Rectal smooth muscle tissue (tissue), 1 donor: Measurements from ENCODE around the gene LOXHD1.

Experiments
- H3K27ac ChIP-seq: one replicate; pipeline ENCODE4 v1.7.0; 2013; ENCODE audit warnings: low read depth, low read length, inconsistent platforms
- H3K27me3 ChIP-seq: one replicate; pipeline ENCODE4 v1.7.0; 2013; ENCODE audit warnings: low read length; ENCODE audit not compliant: control insufficient read depth, insufficient read depth
- H3K36me3 ChIP-seq: one replicate; pipeline ENCODE4 v1.7.0; 2013; ENCODE audit warnings: low read length; ENCODE audit not compliant: control insufficient read depth, insufficient read depth
- H3K4me1 ChIP-seq: one replicate; pipeline ENCODE4 v1.7.0; 2013; ENCODE audit warnings: low read length; ENCODE audit not compliant: control insufficient read depth, insufficient read depth
- H3K4me3 ChIP-seq: one replicate; pipeline ENCODE4 v1.7.0; 2013; ENCODE audit warnings: low read length
- H3K9ac ChIP-seq: one replicate; pipeline ENCODE4 v1.7.0; 2013; ENCODE audit warnings: low read length

Gene LOXHD1

DNA sequence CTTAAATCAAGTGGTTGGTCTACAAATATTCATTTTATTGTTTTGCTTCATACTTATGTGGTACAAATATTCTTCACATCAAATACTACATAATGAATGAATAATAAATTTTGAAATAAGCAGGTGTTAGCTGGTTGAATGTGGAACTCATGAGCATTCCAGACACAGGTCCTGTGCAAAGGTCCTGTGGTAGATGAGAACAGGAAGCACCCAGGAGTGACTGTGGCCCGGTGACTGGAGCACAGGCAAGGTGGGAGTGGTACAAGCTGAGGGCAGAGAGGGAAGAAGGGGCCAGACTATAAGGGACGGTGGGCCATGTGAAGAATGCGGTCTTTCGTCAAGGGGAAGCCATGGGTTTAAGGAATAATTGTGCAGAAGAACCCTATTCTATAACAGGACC is 26.2 kb upstream of the LOXHD1 start:
- Histone ChIP-seq H3K4me1 (no peaks in the 10 kb centered on the region), H3K36me3 (no peaks in the 10 kb centered on the region), H3K4me3 (no peak overlapping the region)

GRCh38 chr18:46680784-46681695 is 24.0 kb upstream of the LOXHD1 start:
- H3K4me1 ChIP-seq = no peaks in the 10 kb centered on the region
- H3K27me3 ChIP-seq = no peaks in the 10 kb centered on the region
- no peak overlapping the region for H3K9ac ChIP-seq
- no peak overlapping the region for H3K27ac ChIP-seq
- H3K4me3 ChIP-seq = no peak overlapping the region
- no peaks in the 10 kb centered on the region for H3K36me3 ChIP-seq

More for the DNA sequence above, 26.2 kb upstream of the LOXHD1 start:
- Histone ChIP-seq H3K27ac (no peak overlapping the region), H3K9ac (no peak overlapping the region), H3K27me3 (no peaks in the 10 kb centered on the region)

DNA sequence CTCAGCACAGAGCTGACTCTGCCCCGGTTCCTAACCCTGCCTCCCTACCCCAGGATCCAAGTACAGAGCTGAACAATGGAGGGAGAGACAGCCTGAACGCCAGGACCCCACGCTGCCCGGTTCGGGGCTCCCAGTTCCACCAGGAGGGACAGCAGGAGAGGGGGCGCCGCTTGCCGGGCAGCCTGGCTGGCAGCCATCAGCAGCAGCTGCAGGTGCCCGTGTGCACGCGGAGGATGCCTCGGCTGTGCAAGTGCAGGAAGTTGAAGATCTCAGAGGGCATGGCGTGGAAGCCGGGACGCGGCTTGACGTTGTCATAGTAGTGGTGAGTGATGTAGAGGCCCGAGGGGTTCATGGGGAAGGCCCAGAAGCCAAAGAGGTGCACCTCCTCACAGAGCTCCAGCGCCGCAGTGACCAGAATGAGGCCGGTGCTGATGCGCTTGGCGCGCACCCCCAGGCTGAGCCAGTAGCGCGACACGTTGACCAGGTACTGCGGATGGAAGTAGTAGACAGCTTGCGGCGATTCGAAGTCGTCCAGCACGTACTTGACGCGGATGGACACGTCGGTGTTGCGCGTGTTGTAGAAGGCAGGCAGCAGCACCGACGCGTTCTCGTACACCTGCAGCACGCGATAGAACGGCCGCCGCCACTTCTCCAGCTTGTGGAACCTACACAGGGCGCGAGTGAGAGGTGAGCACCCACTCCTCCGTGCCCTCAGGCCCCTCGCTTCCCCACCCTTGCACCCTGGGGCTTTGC is 23.0 kb upstream of the LOXHD1 start:
- no peak overlapping the region for H3K4me3 ChIP-seq
- no peaks in the 10 kb centered on the region for H3K4me1 ChIP-seq
- no peak overlapping the region for H3K27ac ChIP-seq
- H3K9ac ChIP-seq = no peak overlapping the region
- H3K36me3 ChIP-seq = no peaks in the 10 kb centered on the region
- no peaks in the 10 kb centered on the region for H3K27me3 ChIP-seq

DNA sequence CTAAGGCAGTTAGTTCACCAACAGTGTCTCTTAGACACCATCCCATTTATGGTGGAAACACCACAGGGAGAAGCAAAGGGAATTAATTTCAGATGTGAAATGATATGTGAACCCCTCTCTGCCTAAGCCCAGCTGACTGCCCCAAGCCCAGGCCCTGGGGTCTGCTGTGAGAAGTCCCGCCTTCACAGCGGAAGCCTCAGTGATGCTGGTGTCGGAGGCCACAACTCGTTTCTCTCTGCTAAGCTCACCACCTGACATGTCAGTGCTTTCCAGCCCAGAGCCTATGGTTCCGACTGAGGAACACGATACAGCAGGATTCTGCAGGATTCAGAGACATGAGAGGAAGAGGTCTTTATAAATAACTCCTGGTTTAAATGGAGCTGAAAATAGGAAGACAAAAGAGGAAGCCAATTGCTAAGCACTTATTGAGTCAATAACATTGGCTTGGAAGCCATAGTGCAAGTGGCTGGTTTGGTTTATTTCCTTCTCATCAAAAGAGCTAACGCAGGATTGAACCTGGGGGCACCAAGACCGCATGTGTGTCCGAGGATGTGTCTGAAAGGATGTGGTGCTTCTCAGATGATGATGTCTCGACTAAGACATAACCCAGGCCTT is 21.9 kb upstream of the LOXHD1 start:
- H3K9ac ChIP-seq = no peak overlapping the region
- no peaks in the 10 kb centered on the region for H3K4me1 ChIP-seq
- no peak overlapping the region for H3K27ac ChIP-seq
- H3K4me3 ChIP-seq = no peak overlapping the region
- no peaks in the 10 kb centered on the region for H3K27me3 ChIP-seq
- H3K36me3 ChIP-seq = no peaks in the 10 kb centered on the region

GRCh38 chr18:46678041-46678440 is 21.0 kb upstream of the LOXHD1 start:
- Histone ChIP-seq H3K4me3 (no peak overlapping the region), H3K27me3 (no peaks in the 10 kb centered on the region), H3K4me1 (no peaks in the 10 kb centered on the region), H3K27ac (no peak overlapping the region), H3K9ac (no peak overlapping the region), H3K36me3 (no peaks in the 10 kb centered on the region)

DNA sequence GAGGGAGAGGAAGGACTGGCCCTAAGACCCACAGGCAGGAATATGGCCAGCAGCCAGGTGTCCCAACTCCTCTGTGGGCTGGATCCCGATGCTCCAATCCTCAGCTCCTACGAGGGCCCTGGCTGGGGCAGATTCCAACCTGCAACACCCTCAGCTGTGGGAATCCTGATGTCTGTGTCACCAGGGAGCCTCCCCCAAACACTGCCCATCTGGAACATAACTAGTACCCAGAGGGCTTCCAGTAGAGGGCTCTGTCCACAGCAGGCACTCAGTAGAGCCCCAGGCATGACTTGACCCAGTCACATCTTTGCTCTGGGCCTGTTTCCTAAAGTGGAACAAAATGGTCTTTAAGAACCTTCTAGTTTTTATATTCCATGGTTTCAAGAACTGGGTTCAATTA is 20.6 kb upstream of the LOXHD1 start:
- no peak overlapping the region for H3K9ac ChIP-seq
- no peak overlapping the region for H3K4me3 ChIP-seq
- H3K36me3 ChIP-seq = no peaks in the 10 kb centered on the region
- H3K4me1 ChIP-seq = no peaks in the 10 kb centered on the region
- H3K27ac ChIP-seq = no peak overlapping the region
- H3K27me3 ChIP-seq = no peaks in the 10 kb centered on the region

- H3K27ac ChIP-seq = no peak overlapping the region
- H3K4me3 ChIP-seq = no peak overlapping the region
- no peak overlapping the region for H3K9ac ChIP-seq
- no peaks in the 10 kb centered on the region for H3K4me1 ChIP-seq
- no peaks in the 10 kb centered on the region for H3K36me3 ChIP-seq
- H3K27me3 ChIP-seq = no peaks in the 10 kb centered on the region
Observed at GRCh38 chr18:46676182-46676835, 19.3 kb upstream of the LOXHD1 start.

- no peak overlapping the region for H3K27ac ChIP-seq
- no peak overlapping the region for H3K4me3 ChIP-seq
- no peaks in the 10 kb centered on the region for H3K27me3 ChIP-seq
- no peaks in the 10 kb centered on the region for H3K36me3 ChIP-seq
- no peak overlapping the region for H3K9ac ChIP-seq
- no peaks in the 10 kb centered on the region for H3K4me1 ChIP-seq
Observed at GRCh38 chr18:46675112-46675511, 18.1 kb upstream of the LOXHD1 start.

- no peak overlapping the region for H3K27ac ChIP-seq
- no peak overlapping the region for H3K9ac ChIP-seq
- no peak overlapping the region for H3K4me3 ChIP-seq
- no peaks in the 10 kb centered on the region for H3K27me3 ChIP-seq
- no peaks in the 10 kb centered on the region for H3K4me1 ChIP-seq
- H3K36me3 ChIP-seq = no peaks in the 10 kb centered on the region
Observed at GRCh38 chr18:46672062-46672970, 15.3 kb upstream of the LOXHD1 start.

DNA sequence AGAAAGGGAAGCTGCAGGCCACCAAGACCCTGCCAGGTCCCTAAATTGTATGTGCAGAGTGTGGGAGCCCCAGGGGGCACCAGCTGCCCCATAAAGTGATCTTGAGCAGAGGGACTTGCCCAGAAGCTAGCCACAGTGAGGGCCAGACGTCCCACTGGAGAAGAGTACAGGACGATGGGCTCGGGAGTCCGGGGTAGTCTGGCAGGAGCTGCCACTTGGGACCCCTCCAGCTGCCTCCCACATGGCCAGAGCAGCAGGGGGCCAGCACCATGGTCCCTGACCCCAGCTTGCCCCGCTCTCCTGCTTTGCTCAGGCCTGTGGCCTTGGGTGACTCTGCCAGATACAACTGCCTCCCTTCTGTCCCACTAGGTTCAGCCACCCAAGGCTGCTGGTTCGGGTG is 11.7 kb upstream of the LOXHD1 start:
- Histone ChIP-seq H3K36me3 (no peaks in the 10 kb centered on the region), H3K4me1 (no peaks in the 10 kb centered on the region), H3K27ac (no peak overlapping the region), H3K9ac (no peak overlapping the region), H3K4me3 (no peak overlapping the region), H3K27me3 (no peaks in the 10 kb centered on the region)

DNA sequence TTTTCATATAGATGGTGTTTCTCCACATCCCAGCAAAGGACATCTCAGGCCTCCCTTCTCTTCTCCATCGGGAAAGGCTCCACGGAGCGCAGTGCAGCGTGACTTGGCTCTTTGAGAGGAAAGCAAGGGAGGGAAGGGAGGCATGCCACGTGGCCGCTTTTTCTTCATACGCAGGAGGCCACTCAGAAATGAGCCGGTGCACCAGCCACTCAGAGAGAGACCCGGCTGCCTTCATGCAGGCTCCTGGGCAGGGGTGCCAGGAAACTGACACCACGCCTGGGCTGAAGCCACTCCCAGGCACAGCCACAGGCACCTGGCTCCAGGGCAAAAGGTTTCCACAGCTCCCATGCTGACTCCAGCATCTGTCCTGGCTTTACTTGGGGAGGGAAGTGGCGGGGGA is 11.1 kb upstream of the LOXHD1 start:
- Histone ChIP-seq H3K4me1 (no peaks in the 10 kb centered on the region), H3K9ac (no peak overlapping the region)

More for the DNA sequence above, 11.1 kb upstream of the LOXHD1 start:
- no peaks in the 10 kb centered on the region for H3K36me3 ChIP-seq
- H3K27ac ChIP-seq = no peak overlapping the region
- no peak overlapping the region for H3K4me3 ChIP-seq
- H3K27me3 ChIP-seq = no peaks in the 10 kb centered on the region
